ENCODE data around the gene RYR2. TPM values are rescaled to one million over a fixed set of nuclear protein-coding genes. Genes with fewer than 3 reads are reported as not detected.
A peak's percentile ranks its signal among the peaks of the same experiment; 100 is the strongest.

Gene RYR2
- total RNA-seq: 1 to 10 TPM in 3 of 4 donors, under 1 TPM in 1; 0.88 to 8.4 (median 5.5) TPM

GRCh38 chr1:237041795-237042525 is at the start of gene RYR2:
TSS of gene RYR2 (plus strand) at chr1:237042184. CDS start at chr1:237042522, 338 bp downstream.
- H3K4me3 ChIP-seq: peak within 1 kb of the TSS; percentile 30 to 54
- H3K27ac ChIP-seq: peak within 1 kb of the TSS in 1 of 2 donors; percentile 37
- H3K9me3 ChIP-seq: no peaks in the 10 kb centered on the region
- H3K36me3 ChIP-seq: no peaks in the 10 kb centered on the region
- TF ChIP-seq POLR2A (IDR thresholded peaks at IDR 0.05) (no peak), CTCF (IDR thresholded peaks at IDR 0.05) (peak in 3 of 4 experiments; percentile 37 to 48 (median 40))
- DNase-seq: no peak
- intact Hi-C loops (cut with DNase I; ENCODE audit: low total_unique reads): no loop called here
- H3K4me1 ChIP-seq: peaks cover 0 to 8% of the 10 kb centered on the region in 2 donors
- peaks cover 0 to 11% of the 10 kb centered on the region in 2 donors for H3K27me3 ChIP-seq

- DNase-seq: no peak
- TF ChIP-seq CTCF (IDR thresholded peaks at IDR 0.05) (no peak), POLR2A (IDR thresholded peaks at IDR 0.05) (no peak)
- H3K27me3 ChIP-seq: no peaks in the 10 kb centered on the region
- H3K9me3 ChIP-seq: no peaks in the 10 kb centered on the region
- no peak overlapping the region for H3K4me3 ChIP-seq
- no peaks in the 10 kb centered on the region for H3K36me3 ChIP-seq
- H3K27ac ChIP-seq: no peak overlapping the region
- intact Hi-C loops (cut with DNase I; ENCODE audit: low total_unique reads): no loop called here
- H3K4me1 ChIP-seq: no peaks in the 10 kb centered on the region
These were observed 49.5 kb upstream of the RYR2 start for GRCh38 chr1:236992449-236992848.

DNA sequence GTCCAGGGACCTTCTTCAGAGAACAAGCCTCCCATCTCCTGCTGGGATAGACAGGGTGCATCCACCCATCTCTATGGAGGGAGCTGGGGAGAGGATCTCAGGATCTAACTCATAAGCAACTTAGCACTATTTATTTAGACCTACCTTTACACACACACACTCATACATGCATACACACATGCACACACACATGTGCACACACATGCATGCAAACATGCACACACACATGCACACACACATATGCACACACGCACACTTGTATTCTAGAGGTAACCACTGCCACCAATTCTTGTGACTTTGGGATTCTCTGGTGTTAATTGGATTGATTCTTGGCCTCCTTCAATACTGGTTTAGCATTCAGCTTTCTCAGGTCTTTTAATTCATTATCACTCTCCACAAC is 47.5 kb upstream of the RYR2 start:
- intact Hi-C loops (cut with DNase I; ENCODE audit: low total_unique reads): no loop called here
- no peak for TF ChIP-seq POLR2A (IDR thresholded peaks at IDR 0.05)
- no peak for TF ChIP-seq CTCF (IDR thresholded peaks at IDR 0.05)
- H3K27me3 ChIP-seq: no peaks in the 10 kb centered on the region

GRCh38 chr1:236997361-236997760 is 44.6 kb upstream of the RYR2 start:
- intact Hi-C loops (cut with DNase I; ENCODE audit: low total_unique reads): no loop called here
- Histone ChIP-seq H3K27me3 (no peaks in the 10 kb centered on the region), H3K9me3 (no peaks in the 10 kb centered on the region), H3K4me3 (no peak overlapping the region), H3K36me3 (no peaks in the 10 kb centered on the region), H3K4me1 (no peaks in the 10 kb centered on the region), H3K27ac (no peak overlapping the region)
- TF ChIP-seq POLR2A (IDR thresholded peaks at IDR 0.05): no peak
- no peak for TF ChIP-seq CTCF (IDR thresholded peaks at IDR 0.05)
- DNase-seq: no peak

More for the DNA sequence above, 47.5 kb upstream of the RYR2 start:
- Histone ChIP-seq H3K4me1 (no peaks in the 10 kb centered on the region), H3K4me3 (no peak overlapping the region), H3K27ac (no peak overlapping the region), H3K9me3 (no peaks in the 10 kb centered on the region), H3K36me3 (no peaks in the 10 kb centered on the region)
- DNase-seq: no peak

DNA sequence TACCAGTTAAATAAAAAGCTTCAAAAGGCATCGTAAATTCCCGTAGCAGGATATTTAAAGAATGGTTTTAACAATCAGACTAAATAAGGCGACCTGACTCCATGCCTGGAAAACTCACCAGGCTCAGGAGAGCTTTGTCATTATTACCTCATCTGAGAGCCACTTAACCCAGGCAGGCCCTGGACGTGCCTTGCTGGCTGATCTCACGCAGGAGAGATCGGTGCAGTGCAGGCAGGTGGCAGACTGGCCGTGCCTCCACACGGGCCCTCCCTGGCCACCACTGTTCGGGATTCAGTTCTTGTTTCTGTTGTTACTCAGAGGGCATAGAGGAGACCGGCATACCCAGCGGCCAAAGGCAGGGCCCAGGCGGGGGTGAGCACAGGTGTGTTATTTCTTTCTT is 44.1 kb upstream of the RYR2 start:
- Histone ChIP-seq H3K36me3 (no peaks in the 10 kb centered on the region), H3K4me3 (no peak overlapping the region), H3K27me3 (no peaks in the 10 kb centered on the region), H3K4me1 (no peaks in the 10 kb centered on the region), H3K9me3 (no peaks in the 10 kb centered on the region), H3K27ac (no peak overlapping the region)
- TF ChIP-seq CTCF (IDR thresholded peaks at IDR 0.05) (no peak), POLR2A (IDR thresholded peaks at IDR 0.05) (no peak)
- DNase-seq: no peak
- intact Hi-C loops (cut with DNase I; ENCODE audit: low total_unique reads): no loop called here
